Naive thymus-derived CD8-positive, alpha-beta T cell (primary cell): Measurements from ENCODE around the gene UEVLD. TPM values are rescaled to one million over a fixed set of nuclear protein-coding genes. Genes with fewer than 3 reads are reported as not detected.
A peak's percentile ranks its signal among the peaks of the same experiment; 100 is the strongest.

Experiments used
- ATAC-seq, 2 donors: fragments of 150-1000 bp; cut with Tn5 transposase in 1 of 2; sonication (Bioruptor Pico), chemical (Tn5 transposase) in 1 of 2; 1 replicate in 1 of 2; 2 replicates in 1 of 2; pipeline ENCODE4 v1.10.0; 2021; ENCODE audit warnings: mild to moderate bottlenecking in 2 of 2, moderate library complexity in 2 of 2
- POLR2A ChIA-PET: fragments of 350-600 bp; sonication (Branson Sonifier 250); formaldehyde crosslinking; loops from one replicate; lab custom pipeline; 2021; ENCODE audit warnings: antibody characterized with exemption; lab: Charles Lee
- DNase-seq, 10 donors: peaks; one replicate each; pipeline versions ENCODE4 v3.0.0 to v3.0.0-alpha.2; 2020 to 2022
- H3K27ac Mint-ChIP-seq, 10 donors: one replicate each; pipeline ENCODE4 v1.8.0; 2020 to 2022; ENCODE audit warnings: mild to moderate bottlenecking in 10 of 10, mixed read lengths in 10 of 10, moderate library complexity in 4 of 10, inconsistent platforms in 1 of 10
- H3K27me3 Mint-ChIP-seq, 5 donors: one replicate each; pipeline ENCODE4 v1.8.0; 2021 to 2022; ENCODE audit warnings: mixed read lengths in 5 of 5
- H3K36me3 Mint-ChIP-seq, 3 donors: one replicate each; pipeline ENCODE4 v1.8.0; 2020 to 2022; ENCODE audit warnings: mixed read lengths in 3 of 3, mild to moderate bottlenecking in 2 of 3, inconsistent platforms in 1 of 3
- H3K4me1 Mint-ChIP-seq, 4 donors: one replicate each; pipeline ENCODE4 v1.8.0; 2021 to 2022; ENCODE audit warnings: mixed read lengths in 4 of 4
- H3K4me3 Mint-ChIP-seq, 10 donors: one replicate each; pipeline ENCODE4 v1.8.0; 2020 to 2022; ENCODE audit warnings: mild to moderate bottlenecking in 10 of 10, mixed read lengths in 10 of 10, moderate library complexity in 6 of 10, inconsistent platforms in 1 of 10
- H3K9me3 Mint-ChIP-seq, 9 donors: one replicate each; pipeline ENCODE4 v1.8.0; 2020 to 2022; ENCODE audit warnings: mixed read lengths in 9 of 9, mild to moderate bottlenecking in 3 of 9, inconsistent platforms in 1 of 9, moderate library complexity in 1 of 9
- polyA plus RNA-seq, 3 donors: library from polyadenylated mRNA; unstranded; fragments of 300-500 nt; fragmentation: Illumina TruSeq; gene quantifications; one replicate each; pipeline ENCODE4 v1.2.3, GENCODE V29; 2021
- total RNA-seq, 8 experiments: library from RNA in 2 of 8; stranded (reverse) in 2 of 8; gene quantifications; one replicate each; pipeline ENCODE4 v1.2.3 and lab custom pipeline; 2021 to 2026

The UEVLD gene
- total and polyA plus RNA-seq, 5 experiments from 2014 or later: 5.5 to 10.5 (median 6.1) TPM

GRCh38 chr11:18490736-18491485 is 97.6 kb downstream of the UEVLD start:
- DNase-seq: no peak
- Mint-ChIP-seq H3K9me3 (no peaks in the 10 kb centered on the region), H3K4me1 (peaks cover 2 to 11% (median 9%) of the 10 kb centered on the region in 4 donors), H3K27ac (peak overlapping the region in 5 of 10 donors; percentile 27 to 76 (median 39)), H3K27me3 (no peaks in the 10 kb centered on the region), H3K4me3 (no peak overlapping the region), H3K36me3 (peaks cover 0 to 86% (median 37%) of the 10 kb centered on the region in 3 donors)
- ATAC-seq: no peak
- POLR2A ChIA-PET: no interaction called here

- Mint-ChIP-seq H3K27me3 (no peaks in the 10 kb centered on the region), H3K9me3 (no peaks in the 10 kb centered on the region), H3K36me3 (peaks cover 0 to 86% (median 32%) of the 10 kb centered on the region in 3 donors), H3K27ac (peak overlapping the region in 4 of 10 donors; percentile 35 to 76 (median 46)), H3K4me1 (peaks cover 2 to 11% (median 5%) of the 10 kb centered on the region in 4 donors), H3K4me3 (no peak overlapping the region)
- ATAC-seq (no peak), DNase-seq (no peak)
- POLR2A ChIA-PET: no interaction called here
Observed at GRCh38 chr11:18490319-18490718, 98.2 kb downstream of the UEVLD start.

GRCh38 chr11:18485913-18486528 is 102.5 kb downstream of the UEVLD start:
- ATAC-seq (no peak), DNase-seq (no peak)
- H3K9me3 Mint-ChIP-seq: no peaks in the 10 kb centered on the region
- H3K4me1 Mint-ChIP-seq: peaks cover 2 to 11% (median 2%) of the 10 kb centered on the region in 4 donors
- H3K27me3 Mint-ChIP-seq: no peaks in the 10 kb centered on the region
- H3K36me3 Mint-ChIP-seq: peaks cover 0 to 92% (median 54%) of the 10 kb centered on the region in 3 donors
- no peak overlapping the region for H3K4me3 Mint-ChIP-seq
- POLR2A ChIA-PET: no interaction called here
- peak overlapping the region in 4 of 10 donors; percentile 16 to 32 (median 30) for H3K27ac Mint-ChIP-seq

Other genes starting within 250 kb of the UEVLD start
- 100 to 1,000 TPM in 1 of 2 experiments, 10 to 100 TPM in 1; 96.1 to 102 TPM for gene LDHA, start 194.2 kb downstream of the UEVLD start, total RNA-seq
- gene LDHA, start 194.2 kb downstream of the UEVLD start, polyA plus RNA-seq: 100 to 1,000 TPM; 333 to 345 (median 345) TPM
- not detected for gene LDHC, start 176.4 kb downstream of the UEVLD start, total RNA-seq
- gene LDHC, start 176.4 kb downstream of the UEVLD start, polyA plus RNA-seq: 1 to 10 TPM in 1 of 3 donors, not detected in 2; 4.0 TPM
- under 1 TPM in 1 of 2 experiments, not detected in 1; 0.14 TPM for gene LDHAL6A, start 132.9 kb downstream of the UEVLD start, total RNA-seq
- gene LDHAL6A, start 132.9 kb downstream of the UEVLD start, polyA plus RNA-seq: under 1 TPM in 1 of 3 donors, not detected in 2; 0.09 TPM
- gene TSG101, start 61.8 kb downstream of the UEVLD start, total RNA-seq: 10 to 100 TPM; 42.5 to 45.7 TPM
- gene TSG101, start 61.8 kb downstream of the UEVLD start, polyA plus RNA-seq: 10 to 100 TPM; 31.8 to 58.7 (median 35.8) TPM
- under 1 TPM in 1 of 2 experiments, not detected in 1; 0.47 TPM for gene MISFA, start 11.1 kb upstream of the UEVLD start, total RNA-seq
- under 1 TPM in 1 of 3 donors, not detected in 2; 0.96 TPM for gene MISFA, start 11.1 kb upstream of the UEVLD start, polyA plus RNA-seq
- 10 to 100 TPM; 17.0 to 20.1 TPM for gene SPTY2D1, start 45.6 kb upstream of the UEVLD start, total RNA-seq
- 10 to 100 TPM in 1 of 3 donors, 1 to 10 TPM in 2; 4.7 to 11.0 (median 7.3) TPM for gene SPTY2D1, start 45.6 kb upstream of the UEVLD start, polyA plus RNA-seq
- gene TMEM86A, start 110.0 kb upstream of the UEVLD start, total RNA-seq: 1 to 10 TPM; 4.6 to 6.7 TPM
- gene TMEM86A, start 110.0 kb upstream of the UEVLD start, polyA plus RNA-seq: 1 to 10 TPM in 2 of 3 donors, under 1 TPM in 1; 0.43 to 1.9 (median 1.2) TPM
- gene IGSF22, start 137.5 kb upstream of the UEVLD start, total RNA-seq: 1 to 10 TPM; 4.1 to 5.4 TPM
- gene IGSF22, start 137.5 kb upstream of the UEVLD start, polyA plus RNA-seq: 1 to 10 TPM; 2.3 to 5.3 (median 4.6) TPM
- gene PTPN5, start 203.1 kb upstream of the UEVLD start, total RNA-seq: not detected
- not detected for gene PTPN5, start 203.1 kb upstream of the UEVLD start, polyA plus RNA-seq